Activated CD4-positive, alpha-beta T cell treated with anti-CD3 and anti-CD28 coated beads for 36 hours (primary cell): ENCODE data around the gene SHANK2. TPM values are rescaled to one million over a fixed set of nuclear protein-coding genes. Genes with fewer than 3 reads are reported as not detected.

Experiments
- ATAC-seq: fragments of 200-7000 bp; cut with Tn5 transposase; one replicate; pipeline ENCODE4 v1.10.0; 2021; ENCODE audit warnings: mild to moderate bottlenecking, moderate library complexity
- CTCF ChIA-PET: fragments of 350-600 bp; sonication (Branson Sonifier 250); formaldehyde crosslinking; loops from one replicate; lab custom pipeline; 2021; ENCODE audit warnings: antibody characterized with exemption; lab: Charles Lee
- POLR2A ChIA-PET: fragments of 350-600 bp; sonication (Branson Sonifier 250); formaldehyde crosslinking; loops from one replicate; lab custom pipeline; 2021; ENCODE audit warnings: antibody characterized with exemption, inconsistent platforms; lab: Charles Lee
- DNase-seq: peaks from one replicate; pipeline ENCODE4 v3.0.0-alpha.2; 2020
- H3K27ac Mint-ChIP-seq: one replicate; pipeline ENCODE4 v1.8.0; 2021; ENCODE audit warnings: mixed read lengths
- H3K27me3 Mint-ChIP-seq: one replicate; pipeline ENCODE4 v1.8.0; 2021; ENCODE audit warnings: mixed read lengths
- H3K36me3 Mint-ChIP-seq: one replicate; pipeline ENCODE4 v1.8.0; 2021; ENCODE audit warnings: low read depth, mixed read lengths
- H3K4me1 Mint-ChIP-seq: one replicate; pipeline ENCODE4 v1.8.0; 2021; ENCODE audit warnings: mixed read lengths
- H3K4me3 Mint-ChIP-seq: one replicate; pipeline ENCODE4 v1.8.0; 2021; ENCODE audit warnings: mild to moderate bottlenecking, moderate library complexity, mixed read lengths
- H3K9me3 Mint-ChIP-seq: one replicate; pipeline ENCODE4 v1.8.0; 2021; ENCODE audit warnings: low read depth, mixed read lengths
- intact Hi-C, 2 experiments: fragments of 100-400 bp; cut with DNase I in 1 of 2; cut with micrococcal nuclease in 1 of 2; formaldehyde crosslinking; loops; one replicate each; pipeline versions ENCODE4 v1.14.2 to v1.15.1; 2022 to 2024; cut with DNase I, micrococcal nuclease
- total RNA-seq, 2 experiments: library from RNA; stranded (reverse); gene quantifications; one replicate each; pipeline ENCODE4 v1.2.3, GENCODE V29; 2021

The SHANK2 gene
- total RNA-seq, 2 experiments from 2014 or later = not detected

GRCh38 chr11:71266114-71266833 is 13.9 kb upstream of the SHANK2 start:
- Mint-ChIP-seq H3K36me3 (no peaks in the 10 kb centered on the region), H3K4me1 (no peaks in the 10 kb centered on the region), H3K27ac (no peak overlapping the region), H3K4me3 (no peak overlapping the region), H3K9me3 (no peaks in the 10 kb centered on the region), H3K27me3 (no peaks in the 10 kb centered on the region)
- CTCF ChIA-PET = interaction anchor here (0.7 kb wide), 1 partner anchor 20 kb away, joined by 4 read pairs; no protein-coding TSS in a partner anchor
- intact Hi-C loops = no loop called here
- ATAC-seq (no peak), DNase-seq (no peak)
- POLR2A ChIA-PET = no interaction called here

GRCh38 chr11:71265559-71266092 is 13.2 kb upstream of the SHANK2 start:
- no peaks in the 10 kb centered on the region for H3K9me3 Mint-ChIP-seq
- H3K4me1 Mint-ChIP-seq = no peaks in the 10 kb centered on the region
- POLR2A ChIA-PET = no interaction called here
- intact Hi-C loops = no loop called here
- H3K4me3 Mint-ChIP-seq = no peak overlapping the region
- H3K27ac Mint-ChIP-seq = no peak overlapping the region
- H3K36me3 Mint-ChIP-seq = no peaks in the 10 kb centered on the region
- CTCF ChIA-PET = interaction anchor here (0.7 kb wide), 1 partner anchor 19 kb away, joined by 4 read pairs; no protein-coding TSS in a partner anchor
- ATAC-seq (no peak), DNase-seq (no peak)
- H3K27me3 Mint-ChIP-seq = no peaks in the 10 kb centered on the region

- DNase-seq (no peak), ATAC-seq (no peak)
- H3K4me1 Mint-ChIP-seq = no peaks in the 10 kb centered on the region
- H3K36me3 Mint-ChIP-seq = no peaks in the 10 kb centered on the region
- no peak overlapping the region for H3K4me3 Mint-ChIP-seq
- POLR2A ChIA-PET = no interaction called here
- CTCF ChIA-PET = no interaction called here
- H3K27ac Mint-ChIP-seq = no peak overlapping the region
- H3K9me3 Mint-ChIP-seq = no peaks in the 10 kb centered on the region
- peaks cover 2% of the 10 kb centered on the region for H3K27me3 Mint-ChIP-seq
- intact Hi-C loops = no loop called here
These were observed 11.0 kb upstream of the SHANK2 start for GRCh38 chr11:71263386-71263785.

GRCh38 chr11:71255800-71256479 is 3.6 kb upstream of the SHANK2 start:
- ChIA-PET POLR2A (no interaction called here), CTCF (no interaction called here)
- no peaks in the 10 kb centered on the region for H3K36me3 Mint-ChIP-seq

GRCh38 chr11:71255323-71255722 is 2.9 kb upstream of the SHANK2 start:
- POLR2A ChIA-PET = no interaction called here
- intact Hi-C loops = no loop called here
- CTCF ChIA-PET = no interaction called here
- no peaks in the 10 kb centered on the region for H3K36me3 Mint-ChIP-seq
- no peak overlapping the region for H3K27ac Mint-ChIP-seq
- DNase-seq (no peak), ATAC-seq (no peak)
- no peaks in the 10 kb centered on the region for H3K9me3 Mint-ChIP-seq
- peaks cover 35% of the 10 kb centered on the region for H3K27me3 Mint-ChIP-seq
- H3K4me1 Mint-ChIP-seq = no peaks in the 10 kb centered on the region
- no peak overlapping the region for H3K4me3 Mint-ChIP-seq

More at GRCh38 chr11:71255800-71256479, 3.6 kb upstream of the SHANK2 start:
- ATAC-seq (no peak), DNase-seq (no peak)
- no peak overlapping the region for H3K4me3 Mint-ChIP-seq
- H3K9me3 Mint-ChIP-seq = no peaks in the 10 kb centered on the region
- peaks cover 29% of the 10 kb centered on the region for H3K27me3 Mint-ChIP-seq
- no peak overlapping the region for H3K27ac Mint-ChIP-seq
- intact Hi-C loops = no loop called here
- no peaks in the 10 kb centered on the region for H3K4me1 Mint-ChIP-seq

- Mint-ChIP-seq H3K27ac (no peak overlapping the region), H3K4me3 (no peak overlapping the region), H3K4me1 (no peaks in the 10 kb centered on the region), H3K9me3 (no peaks in the 10 kb centered on the region), H3K36me3 (no peaks in the 10 kb centered on the region), H3K27me3 (peaks cover 42% of the 10 kb centered on the region)
- ChIA-PET POLR2A (no interaction called here), CTCF (no interaction called here)
- DNase-seq (no peak), ATAC-seq (no peak)
- intact Hi-C loops = no loop called here
These were observed 1.4 kb upstream of the SHANK2 start for GRCh38 chr11:71253794-71254193.

GRCh38 chr11:71252770-71253730 is 673 bp upstream of the SHANK2 start:
- intact Hi-C loops = no loop called here
- Mint-ChIP-seq H3K4me1 (no peaks in the 10 kb centered on the region), H3K4me3 (no peak overlapping the region), H3K36me3 (no peaks in the 10 kb centered on the region), H3K27ac (no peak overlapping the region), H3K9me3 (no peaks in the 10 kb centered on the region), H3K27me3 (peaks cover 48% of the 10 kb centered on the region)
- POLR2A ChIA-PET = no interaction called here
- DNase-seq = no peak
- no peak for ATAC-seq
- CTCF ChIA-PET = no interaction called here

- Mint-ChIP-seq H3K27me3 (peaks cover 48% of the 10 kb centered on the region), H3K36me3 (no peaks in the 10 kb centered on the region), H3K9me3 (no peaks in the 10 kb centered on the region), H3K4me1 (no peaks in the 10 kb centered on the region), H3K27ac (no peak overlapping the region), H3K4me3 (no peak overlapping the region)
- DNase-seq (no peak), ATAC-seq (no peak)
- intact Hi-C loops = no loop called here
- CTCF ChIA-PET = no interaction called here
- POLR2A ChIA-PET = no interaction called here
These were observed 562 bp downstream of the SHANK2 start for GRCh38 chr11:71251761-71252268.

GRCh38 chr11:71251151-71251721 is 1.1 kb downstream of the SHANK2 start:
- no peaks in the 10 kb centered on the region for H3K9me3 Mint-ChIP-seq
- CTCF ChIA-PET = no interaction called here

GRCh38 chr11:71250523-71251150 is 1.7 kb downstream of the SHANK2 start:
- no peaks in the 10 kb centered on the region for H3K36me3 Mint-ChIP-seq
- H3K4me1 Mint-ChIP-seq = no peaks in the 10 kb centered on the region
- ChIA-PET POLR2A (no interaction called here), CTCF (no interaction called here)
- DNase-seq = no peak
- H3K9me3 Mint-ChIP-seq = no peaks in the 10 kb centered on the region
- intact Hi-C loops = no loop called here
- H3K27me3 Mint-ChIP-seq = peaks cover 46% of the 10 kb centered on the region
- ATAC-seq = no peak
- no peak overlapping the region for H3K4me3 Mint-ChIP-seq
- H3K27ac Mint-ChIP-seq = no peak overlapping the region

More at GRCh38 chr11:71251151-71251721, 1.1 kb downstream of the SHANK2 start:
- Mint-ChIP-seq H3K27me3 (peaks cover 48% of the 10 kb centered on the region), H3K4me1 (no peaks in the 10 kb centered on the region), H3K36me3 (no peaks in the 10 kb centered on the region), H3K4me3 (no peak overlapping the region), H3K27ac (no peak overlapping the region)
- DNase-seq (peak; percentile 12), ATAC-seq (no peak)
- intact Hi-C loops = no loop called here
- POLR2A ChIA-PET = no interaction called here
